Endothelial cell of umbilical vein (primary cell): ENCODE data around the gene CIZ1. TPM values are rescaled to one million over a fixed set of nuclear protein-coding genes. Genes with fewer than 3 reads are reported as not detected.

Source experiments
- BruUV-seq: library from RNA; stranded (reverse); fragments of 400-500 nt; replicated peaks from 2 replicates; lab custom pipeline; 2021; lab: Mats Ljungman, UMichigan
- CTCF ChIA-PET: fragments of 300-600, 350-600 bp; sonication (Branson Sonifier 250); formaldehyde crosslinking; loops from one replicate; lab custom pipeline; 2021; ENCODE audit warnings: antibody characterized with exemption, inconsistent platforms; lab: Charles Lee
- POLR2A ChIA-PET: fragments of 300-600, 350-600 bp; sonication (Branson Sonifier 250); formaldehyde crosslinking; loops from one replicate; lab custom pipeline; 2021; ENCODE audit warnings: antibody characterized with exemption, inconsistent platforms; lab: Charles Lee
- DNase-seq: peaks from one replicate; pipeline ENCODE4 v3.0.0-alpha.2; 2011; ENCODE audit warnings: low read depth, low spot score
- FAIRE-seq: peaks from 2 replicates; lab custom pipeline; 2011; peaks lifted over from hg19 to GRCh38; lab: Jason Lieb, UNC
- H2AFZ ChIP-seq: 2 replicates; pipeline ENCODE4 v1.6.0; 2012; ENCODE audit warnings: low read depth, low read length, control low read depth, inconsistent platforms
- H3K27ac ChIP-seq: 2 replicates; pipeline ENCODE4 v1.5.1; 2011; ENCODE audit warnings: low read depth, mild to moderate bottlenecking, control low read depth, low read length, moderate library complexity; ENCODE audit not compliant: insufficient read depth
- H3K27me3 ChIP-seq, 2 experiments: 2 replicates each; pipeline versions ENCODE4 v1.6.0 to v1.6.1; 2011; ENCODE audit warnings: low read length in 2 of 2, mixed read lengths in 1 of 2; ENCODE audit not compliant: control insufficient read depth in 2 of 2, insufficient read depth in 2 of 2
- H3K36me3 ChIP-seq, 2 experiments: 2 replicates in 1 of 2; 3 replicates in 1 of 2; pipeline ENCODE4 v1.5.1; 2011; ENCODE audit warnings: low read length in 2 of 2, mild to moderate bottlenecking in 1 of 2, moderate library complexity in 1 of 2; ENCODE audit not compliant: control insufficient read depth in 2 of 2, insufficient read depth in 2 of 2; ENCODE audit errors: extremely low read depth in 1 of 2
- H3K4me1 ChIP-seq: 3 replicates; pipeline ENCODE4 v1.5.1; 2011; ENCODE audit warnings: mild to moderate bottlenecking, low read length; ENCODE audit not compliant: control insufficient read depth, insufficient read depth; ENCODE audit errors: extremely low read depth
- H3K4me2 ChIP-seq: 2 replicates; pipeline ENCODE4 v1.6.1; 2011; ENCODE audit warnings: low read length, control low read depth, mixed read lengths; ENCODE audit not compliant: insufficient read depth
- H3K4me3 ChIP-seq, 3 experiments: fragments of 200-600 bp in 1 of 3; sonication (generic), shearing (Covaris generic) in 1 of 3; replicated peaks in 1 of 3; 2 replicates each; pipeline ENCODE4 v1.5.1; 2011 to 2016; ENCODE audit warnings: control low read depth in 3 of 3, low read length in 3 of 3, mild to moderate bottlenecking in 2 of 3, inconsistent platforms in 1 of 3, low read depth in 1 of 3, moderate library complexity in 1 of 3; ENCODE audit not compliant: insufficient read depth in 1 of 3
- H3K79me2 ChIP-seq: 2 replicates; pipeline ENCODE4 v1.6.0; 2012; ENCODE audit warnings: low read length, inconsistent platforms; ENCODE audit not compliant: control insufficient read depth, insufficient read depth
- H3K9ac ChIP-seq: replicated peaks from 2 replicates; pipeline ENCODE3; 2011; ENCODE audit warnings: low read length, control low read depth; ENCODE audit not compliant: insufficient read depth; ENCODE audit errors: extremely low read depth
- H3K9me1 ChIP-seq: replicated peaks from 3 replicates; pipeline ENCODE4 v1.6.0; 2011; ENCODE audit warnings: mild to moderate bottlenecking, low read length; ENCODE audit not compliant: control insufficient read depth, insufficient read depth; ENCODE audit errors: extremely low read depth
- H3K9me3 ChIP-seq: replicated peaks from 2 replicates; pipeline ENCODE4 v1.5.1; 2012; ENCODE audit warnings: low read length, inconsistent platforms; ENCODE audit not compliant: control insufficient read depth, insufficient read depth
- H4K20me1 ChIP-seq: replicated peaks from 2 replicates; pipeline ENCODE3; 2011; ENCODE audit warnings: mild to moderate bottlenecking, low read length; ENCODE audit not compliant: control insufficient read depth, insufficient read depth; ENCODE audit errors: extremely low read depth
- EZH2 ChIP-seq: IDR thresholded peaks from 2 replicates; pipeline ENCODE4 v1.6.1; 2012; ENCODE audit warnings: borderline replicate concordance, low read depth, mild to moderate bottlenecking, moderate library complexity, low read length, inconsistent platforms; ENCODE audit not compliant: severe bottlenecking
- FOS ChIP-seq: IDR thresholded peaks from 2 replicates; pipeline ENCODE4 v1.6.1; 2011; ENCODE audit warnings: mild to moderate bottlenecking, low read length, moderate library complexity, borderline replicate concordance; ENCODE audit not compliant: insufficient read depth
- GATA2 ChIP-seq: IDR thresholded peaks from 2 replicates; pipeline ENCODE4 v1.7.0; 2011; ENCODE audit warnings: low read depth, mild to moderate bottlenecking, moderate library complexity, mixed read lengths, low read length; ENCODE audit not compliant: insufficient read length, insufficient read depth
- JUN ChIP-seq: IDR thresholded peaks from 2 replicates; pipeline ENCODE4 v1.6.1; 2011; ENCODE audit warnings: borderline replicate concordance, low read depth; ENCODE audit not compliant: insufficient read length, insufficient read depth
- MYC ChIP-seq: IDR thresholded peaks from one replicate; pipeline ENCODE4 v1.6.1; 2011; ENCODE audit warnings: mild to moderate bottlenecking, low read depth, low read length
- POLR2A ChIP-seq: IDR thresholded peaks from 2 replicates; pipeline ENCODE4 v1.6.1; 2012; ENCODE audit warnings: low read depth, mild to moderate bottlenecking, control low read depth, low read length
- POLR2AphosphoS5 ChIP-seq: IDR thresholded peaks from 2 replicates; pipeline ENCODE4 v1.6.1; 2012; ENCODE audit warnings: low read depth, mild to moderate bottlenecking, control low read depth, low read length, moderate library complexity; ENCODE audit not compliant: insufficient read depth
- dilution Hi-C: fragments of 300-500 bp; cut with MboI; formaldehyde crosslinking; loops from one replicate; pipeline ENCODE4 v1.15.0; 2019; ENCODE audit warnings: low sequenced_read_pairs; ENCODE audit not compliant: extremely low pct_ligation_motif_present
- intact Hi-C: fragments of 100-400 bp; cut with micrococcal nuclease; formaldehyde crosslinking; loops from one replicate; pipeline ENCODE4 v1.10.0; 2022
- polyA plus RNA-seq, 4 experiments: library from polyadenylated mRNA; depleted of rRNA in 3 of 4; stranded (reverse) in 3 of 4; unstranded in 1 of 4; fragments of >200 nt; gene quantifications; 2 replicates each; pipeline versions ENCODE4 v1.2.1 to v1.2.3, GENCODE V29; 2011 to 2012; ENCODE audit warnings: missing spikeins in 1 of 4
- total RNA-seq: library from RNA; stranded (reverse); gene quantifications from 2 replicates; pipeline ENCODE4 v1.2.3, GENCODE V29; 2021
- TF ChIP-seq, protein P1 (sequence below), 2 donors: IDR thresholded peaks; 1 replicate in 1 of 2; 2 replicates in 1 of 2; pipeline ENCODE4 v1.5.1; 2011; ENCODE audit warnings: low read length in 2 of 2, mild to moderate bottlenecking in 2 of 2, moderate library complexity in 2 of 2, control low read depth in 1 of 2, inconsistent platforms in 1 of 2, low read depth in 1 of 2; ENCODE audit not compliant: insufficient read depth in 1 of 2; ENCODE audit errors: extremely low read depth in 1 of 2
- TF ChIP-seq, protein P2 (sequence below): IDR thresholded peaks from 2 replicates; pipeline ENCODE4 v1.6.1; 2011; ENCODE audit not compliant: insufficient read depth, insufficient read length

Gene CIZ1
- total and polyA plus RNA-seq, 2 donors (not counting 3 experiments of a cell fraction or from before 2014, with no cell fraction given) = 88.3 to 150 TPM

GRCh38 chr9:128178806-128179431, 12.5 kb downstream of the CIZ1 start:
- no peak overlapping the region for H2AFZ ChIP-seq
- dilution Hi-C loops (no loop called here), intact Hi-C loops (no loop called here)
- H3K9me3 ChIP-seq = no peaks in the 10 kb centered on the region
- BruUV-seq = TSS peak; percentile 84
- H3K36me3 ChIP-seq = peaks cover 29 to 54% of the 10 kb centered on the region in 2 experiments
- H3K4me2 ChIP-seq = no peak overlapping the region
- no peak overlapping the region for H3K9ac ChIP-seq
- TF ChIP-seq MYC (no peak), GATA2 (no peak), FOS (no peak), JUN (no peak), EZH2 (no peak), POLR2AphosphoS5 (no peak), POLR2A (no peak)
- TF ChIP-seq, protein P1, sequence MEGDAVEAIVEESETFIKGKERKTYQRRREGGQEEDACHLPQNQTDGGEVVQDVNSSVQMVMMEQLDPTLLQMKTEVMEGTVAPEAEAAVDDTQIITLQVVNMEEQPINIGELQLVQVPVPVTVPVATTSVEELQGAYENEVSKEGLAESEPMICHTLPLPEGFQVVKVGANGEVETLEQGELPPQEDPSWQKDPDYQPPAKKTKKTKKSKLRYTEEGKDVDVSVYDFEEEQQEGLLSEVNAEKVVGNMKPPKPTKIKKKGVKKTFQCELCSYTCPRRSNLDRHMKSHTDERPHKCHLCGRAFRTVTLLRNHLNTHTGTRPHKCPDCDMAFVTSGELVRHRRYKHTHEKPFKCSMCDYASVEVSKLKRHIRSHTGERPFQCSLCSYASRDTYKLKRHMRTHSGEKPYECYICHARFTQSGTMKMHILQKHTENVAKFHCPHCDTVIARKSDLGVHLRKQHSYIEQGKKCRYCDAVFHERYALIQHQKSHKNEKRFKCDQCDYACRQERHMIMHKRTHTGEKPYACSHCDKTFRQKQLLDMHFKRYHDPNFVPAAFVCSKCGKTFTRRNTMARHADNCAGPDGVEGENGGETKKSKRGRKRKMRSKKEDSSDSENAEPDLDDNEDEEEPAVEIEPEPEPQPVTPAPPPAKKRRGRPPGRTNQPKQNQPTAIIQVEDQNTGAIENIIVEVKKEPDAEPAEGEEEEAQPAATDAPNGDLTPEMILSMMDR (IDR thresholded peaks at IDR 0.05; ENCODE audit: extremely low read depth in 1 of 2, insufficient read depth in 1 of 2, low read depth in 1 of 2, low read length in 2 of 2) = no peak
- TF ChIP-seq, protein P2, sequence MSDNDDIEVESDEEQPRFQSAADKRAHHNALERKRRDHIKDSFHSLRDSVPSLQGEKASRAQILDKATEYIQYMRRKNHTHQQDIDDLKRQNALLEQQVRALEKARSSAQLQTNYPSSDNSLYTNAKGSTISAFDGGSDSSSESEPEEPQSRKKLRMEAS = no peak
- H4K20me1 ChIP-seq = no peaks in the 10 kb centered on the region
- no peaks in the 10 kb centered on the region for H3K9me1 ChIP-seq
- H3K27ac ChIP-seq = no peak overlapping the region
- no peak for DNase-seq
- no peak for FAIRE-seq
- H3K4me1 ChIP-seq = no peaks in the 10 kb centered on the region
- H3K27me3 ChIP-seq = no peaks in the 10 kb centered on the region
- no peak overlapping the region for H3K4me3 ChIP-seq
- CTCF ChIA-PET = no interaction called here
- POLR2A ChIA-PET = no interaction called here
- no peaks in the 10 kb centered on the region for H3K79me2 ChIP-seq
